ENCODE results near the gene TIMP2. TPM values are rescaled to one million over a fixed set of nuclear protein-coding genes. Genes with fewer than 3 reads are reported as not detected.

TIMP2 gene
- total RNA-seq, 1 experiment from 2014 or later = 62.4 TPM

GRCh38 chr17:78898075-78898836, 26.9 kb downstream of the TIMP2 start:
- Histone ChIP-seq H3K27ac (ENCODE audit: low read length) (no peak overlapping the region), H3K36me3 (ENCODE audit: control insufficient read depth, insufficient read depth, low read length) (no peaks in the 10 kb centered on the region), H3K27me3 (ENCODE audit: control insufficient read depth, insufficient read depth, low read length) (no peaks in the 10 kb centered on the region), H3K4me1 (ENCODE audit: control insufficient read depth, insufficient read depth, low read length) (no peaks in the 10 kb centered on the region), H3K9me3 (ENCODE audit: control insufficient read depth, insufficient read depth, low read depth, low read length) (no peaks in the 10 kb centered on the region), H3K4me3 (ENCODE audit: low read depth in 2 of 2, low read length in 2 of 2) (no peak overlapping the region)
- intact Hi-C loops (cut with micrococcal nuclease; ENCODE audit: unreplicated experiment) = no loop called here
- DNase-seq (ENCODE audit: low read depth, low spot score) = no peak
- BruUV-seq (replicated peaks) = no TSS peak
- ChIA-PET POLR2A (no interaction called here), CTCF (interaction anchor here (1.0 kb wide), 1 partner anchor 20 kb away, joined by 3 read pairs; no protein-coding TSS in a partner anchor)
- in situ Hi-C loops (cut with HindIII; ENCODE audit: low pct_unique_long_range_greater_than_20kb, low sequenced_read_pairs) = no loop called here
- TF ChIP-seq POLR2AphosphoS5 (IDR thresholded peaks at IDR 0.05; ENCODE audit: low read depth, low read length) = no peak
- TF ChIP-seq REST (IDR thresholded peaks at IDR 0.05; ENCODE audit: insufficient read depth in 1 of 2, low read depth in 2 of 2, low read length in 1 of 2) = peak in 1 of 2 experiments; percentile 29; a peak in 2 of 4 replicates
- TF ChIP-seq CTCF (IDR thresholded peaks at IDR 0.05) = no peak
- no peak for TF ChIP-seq SIN3A (IDR thresholded peaks at IDR 0.05; ENCODE audit: borderline replicate concordance, insufficient read depth, low read depth, low read length)
- TF ChIP-seq TCF7L2 (IDR thresholded peaks at IDR 0.05; ENCODE audit: low read depth, low read length) = no peak
- no peak for ATAC-seq

GRCh38 chr17:78897664-78898047, 27.5 kb downstream of the TIMP2 start:
- intact Hi-C loops (cut with micrococcal nuclease; ENCODE audit: unreplicated experiment) = no loop called here
- Histone ChIP-seq H3K9me3 (ENCODE audit: control insufficient read depth, insufficient read depth, low read depth, low read length) (no peaks in the 10 kb centered on the region), H3K4me3 (ENCODE audit: low read depth in 2 of 2, low read length in 2 of 2) (no peak overlapping the region), H3K27me3 (ENCODE audit: control insufficient read depth, insufficient read depth, low read length) (no peaks in the 10 kb centered on the region), H3K4me1 (ENCODE audit: control insufficient read depth, insufficient read depth, low read length) (no peaks in the 10 kb centered on the region), H3K27ac (ENCODE audit: low read length) (no peak overlapping the region), H3K36me3 (ENCODE audit: control insufficient read depth, insufficient read depth, low read length) (no peaks in the 10 kb centered on the region)
- no peak for TF ChIP-seq SIN3A (IDR thresholded peaks at IDR 0.05; ENCODE audit: borderline replicate concordance, insufficient read depth, low read depth, low read length)
- TF ChIP-seq REST (IDR thresholded peaks at IDR 0.05; ENCODE audit: insufficient read depth in 1 of 2, low read depth in 2 of 2, low read length in 1 of 2) = no peak
- no peak for TF ChIP-seq CTCF (IDR thresholded peaks at IDR 0.05)
- no peak for TF ChIP-seq TCF7L2 (IDR thresholded peaks at IDR 0.05; ENCODE audit: low read depth, low read length)
- TF ChIP-seq POLR2AphosphoS5 (IDR thresholded peaks at IDR 0.05; ENCODE audit: low read depth, low read length) = no peak
- no peak for DNase-seq (ENCODE audit: low read depth, low spot score)
- no peak for ATAC-seq
- ChIA-PET POLR2A (no interaction called here), CTCF (no interaction called here)
- no TSS peak for BruUV-seq (replicated peaks)
- in situ Hi-C loops (cut with HindIII; ENCODE audit: low pct_unique_long_range_greater_than_20kb, low sequenced_read_pairs) = no loop called here
